Erythroblast (primary cell): ENCODE data around the gene DUOX1.

Source experiments
- GATA1 ChIP-seq: IDR thresholded peaks from 2 replicates; pipeline ENCODE4 v1.6.1; 2011; ENCODE audit warnings: low read depth, mild to moderate bottlenecking, control low read depth, low read length, moderate library complexity
- POLR2A ChIP-seq: IDR thresholded peaks from 2 replicates; pipeline ENCODE4 v1.6.1; 2011; ENCODE audit warnings: mild to moderate bottlenecking, low read length

DNA sequence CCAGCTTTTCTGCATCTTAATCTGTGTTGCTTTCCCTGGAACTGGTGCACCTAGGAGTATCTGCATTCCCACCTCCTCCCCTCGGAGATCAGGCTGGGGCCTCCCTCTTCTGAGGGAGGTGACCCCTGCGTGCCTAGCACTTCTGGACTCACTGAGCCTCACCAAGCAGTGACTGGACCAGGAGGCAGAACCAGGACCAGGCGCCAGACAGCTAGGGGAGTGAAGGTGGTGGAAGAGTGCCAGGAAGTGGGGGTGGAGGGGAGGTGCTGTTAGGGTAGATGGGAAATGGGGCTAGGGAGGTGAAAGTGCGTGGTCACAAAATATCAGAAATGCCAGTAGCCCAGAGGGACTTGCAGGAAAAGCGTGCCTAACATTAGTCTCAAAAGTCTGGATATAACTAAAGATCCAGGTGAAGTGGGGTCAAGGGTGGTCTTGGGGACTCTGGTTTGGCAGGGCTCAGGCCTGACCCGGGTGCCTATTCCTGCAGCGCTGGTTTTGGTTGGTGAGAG lies 14.4 kb upstream of the DUOX1 start:
- TF ChIP-seq POLR2A (no peak), GATA1 (no peak)
